Measurements from ENCODE around the gene PLD5.

The PLD5 gene

DNA sequence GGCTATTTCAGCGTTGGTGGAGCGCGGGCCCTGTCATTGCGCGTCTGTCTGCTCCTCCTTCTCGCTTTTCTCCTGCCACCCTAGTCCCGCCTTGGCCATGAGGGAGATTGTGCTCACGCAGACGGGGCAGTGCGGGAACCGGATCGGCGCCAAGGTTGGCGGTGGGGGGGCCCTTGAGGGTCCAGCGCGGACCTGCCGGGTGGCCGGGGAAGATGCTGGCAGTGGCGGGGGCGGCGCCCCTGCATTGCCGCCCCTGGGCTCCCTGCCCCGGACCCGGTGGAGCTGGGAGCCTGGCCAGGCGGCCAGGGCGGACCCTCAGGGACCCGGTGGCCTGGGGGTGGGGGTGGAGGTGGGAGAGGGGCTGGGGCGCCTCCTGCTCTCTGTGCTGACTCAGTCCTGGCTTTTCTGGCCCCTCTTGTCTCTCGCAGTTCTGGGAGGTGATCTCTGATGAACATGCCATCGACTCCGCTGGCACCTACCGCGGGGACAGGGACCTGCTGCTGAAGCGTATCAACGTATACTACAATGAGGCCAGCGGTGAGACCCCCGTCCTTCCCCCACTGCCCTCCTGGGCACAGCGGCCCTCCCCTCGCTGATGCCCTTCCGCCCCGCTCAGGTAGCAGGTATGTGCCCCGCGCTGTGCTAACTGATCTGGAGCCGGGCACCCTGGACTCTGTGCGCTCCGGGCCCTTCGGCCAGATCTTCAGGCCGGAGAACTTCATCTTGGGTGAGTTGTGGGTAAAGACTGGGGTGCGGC lies 467.3 kb downstream of the PLD5 start:
- no peak for DNase-seq (ENCODE audit: low spot score)

DNA sequence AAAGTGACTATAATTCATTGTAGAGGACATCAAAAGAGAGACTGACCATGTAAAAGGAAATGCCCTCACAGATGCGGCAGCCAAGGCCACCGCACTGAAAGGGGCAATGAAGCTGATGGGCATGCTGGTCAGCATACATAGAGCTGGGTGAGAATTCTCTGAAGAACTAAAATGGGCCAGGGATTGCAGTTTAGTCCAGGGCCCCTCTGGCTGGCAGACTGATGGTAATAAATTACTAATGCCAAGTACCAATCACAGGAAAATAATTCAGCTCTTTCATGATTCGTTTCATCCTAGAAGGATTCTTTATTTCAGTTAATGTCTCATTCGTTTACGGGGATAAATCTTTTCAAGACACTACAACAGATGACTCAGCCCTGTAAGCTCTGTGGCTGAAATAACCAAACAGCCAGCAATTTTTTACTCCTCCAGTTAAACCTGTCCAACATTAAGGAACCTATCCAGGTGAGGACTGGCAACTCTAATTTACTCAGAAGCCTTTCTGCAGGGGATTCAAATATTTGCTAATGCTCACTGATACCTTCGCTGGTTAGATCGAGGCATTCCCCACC lies 468.7 kb downstream of the PLD5 start:
- no peak for DNase-seq (ENCODE audit: low spot score)

GRCh38 chr1:242043165-242043564 lies 481.3 kb downstream of the PLD5 start:
- DNase-seq (ENCODE audit: low spot score), result no peak

DNA sequence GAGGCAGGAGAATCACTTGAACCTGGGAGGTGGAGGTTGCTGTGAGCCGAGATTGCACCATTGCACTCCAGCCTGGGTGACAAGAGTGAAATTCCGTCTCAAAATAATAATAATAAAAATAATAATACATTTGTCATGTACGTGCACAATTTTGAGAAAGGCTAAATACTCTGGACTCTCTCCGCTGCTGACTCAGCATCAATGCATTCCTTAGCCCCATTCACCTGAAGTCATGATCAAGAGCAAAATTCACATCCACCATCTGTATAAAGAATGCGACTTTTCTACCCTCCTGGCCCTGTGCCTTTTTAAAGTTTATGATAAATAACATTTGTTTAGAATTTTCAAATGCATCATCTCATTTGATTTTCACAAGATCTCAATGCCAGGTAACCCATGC lies 490.1 kb downstream of the PLD5 start:
- no peak for DNase-seq (ENCODE audit: low spot score)

GRCh38 chr1:242033447-242033846 lies 491.1 kb downstream of the PLD5 start:
- DNase-seq (ENCODE audit: low spot score), result no peak
